ENCODE results near the gene HECW1.

Gene HECW1

DNA sequence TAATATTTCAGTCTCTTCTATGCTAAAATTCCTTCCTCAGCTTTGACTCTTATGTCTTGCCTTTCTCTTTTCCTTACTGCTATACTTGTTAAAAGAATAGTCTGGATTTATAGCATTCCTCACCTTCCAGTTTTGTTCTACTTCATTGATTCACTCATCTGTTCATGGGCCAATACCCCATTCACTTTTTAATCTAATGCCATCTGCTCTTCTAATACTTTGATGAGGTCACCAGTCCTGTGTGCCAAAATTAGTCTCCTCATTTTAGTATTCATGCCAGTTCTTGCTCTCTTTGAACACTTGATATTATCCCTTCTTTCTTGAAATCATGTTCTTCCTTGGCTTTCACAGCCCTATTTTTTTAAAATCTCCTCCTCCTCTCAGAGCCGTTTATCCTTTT lies 489.8 kb downstream of the HECW1 start:
- no peak for DNase-seq (ENCODE audit: low read depth in 3 of 3)

DNA sequence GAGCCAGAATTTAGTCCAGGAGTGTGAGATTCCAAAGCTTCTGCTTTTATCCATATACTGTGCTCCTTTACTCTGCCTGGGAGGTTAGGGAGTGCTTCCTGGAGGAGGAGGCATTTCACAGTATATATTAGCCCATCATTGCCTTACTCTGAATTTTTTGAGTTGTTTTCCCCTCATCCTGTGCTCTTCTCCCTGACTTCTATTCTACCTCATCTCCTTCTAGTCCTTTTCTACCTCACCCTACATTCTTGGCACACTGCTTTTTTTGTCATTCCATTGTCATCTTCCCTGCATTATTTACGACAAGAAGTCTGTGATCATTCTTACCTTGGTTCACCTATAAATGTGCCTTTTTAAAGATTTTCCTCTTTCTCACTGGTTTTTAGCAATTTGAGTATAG lies 491.8 kb downstream of the HECW1 start:
- no peak for DNase-seq (ENCODE audit: low read depth in 3 of 3)

DNA sequence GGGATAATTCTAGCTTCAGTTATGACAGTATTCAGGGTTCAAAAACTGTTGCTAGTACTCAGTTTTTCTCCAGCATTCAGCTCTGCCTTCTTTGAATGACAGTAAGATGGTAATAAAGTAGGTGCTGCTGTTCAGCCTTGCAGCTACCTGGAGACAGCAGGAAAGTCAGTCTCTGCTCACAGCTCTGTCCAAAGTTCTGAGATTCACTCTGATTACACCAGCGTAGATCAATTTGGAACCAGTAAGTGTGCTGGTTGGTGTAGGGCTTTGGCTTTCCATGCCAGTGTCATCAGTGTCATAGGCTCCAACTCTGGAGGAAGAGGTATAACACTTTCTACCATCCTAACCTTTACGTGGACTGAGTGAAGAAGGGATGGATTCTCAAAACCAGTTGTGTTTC lies 496.6 kb downstream of the HECW1 start:
- DNase-seq (ENCODE audit: low read depth in 3 of 3) = no peak

DNA sequence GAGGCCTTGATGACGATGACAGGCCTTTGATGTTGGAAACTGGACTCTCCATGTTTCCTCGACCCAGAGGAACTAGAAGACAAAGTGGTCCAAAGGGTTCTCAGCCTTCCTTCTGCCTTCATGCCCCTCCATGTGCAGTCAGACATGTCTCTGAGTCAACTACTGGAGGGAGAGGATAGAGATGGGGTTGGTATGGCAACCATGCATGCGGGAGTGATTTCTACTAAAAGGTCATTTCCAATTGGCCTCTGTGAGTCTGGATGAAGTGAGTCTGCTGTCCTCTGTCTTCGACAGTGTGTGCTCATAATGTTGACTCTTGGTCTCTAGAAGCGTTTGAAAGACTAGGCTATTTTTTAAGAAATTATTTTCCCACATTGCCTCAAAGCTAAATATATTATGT lies 499.7 kb downstream of the HECW1 start:
- DNase-seq (ENCODE audit: low read depth in 3 of 3) = no peak

DNA sequence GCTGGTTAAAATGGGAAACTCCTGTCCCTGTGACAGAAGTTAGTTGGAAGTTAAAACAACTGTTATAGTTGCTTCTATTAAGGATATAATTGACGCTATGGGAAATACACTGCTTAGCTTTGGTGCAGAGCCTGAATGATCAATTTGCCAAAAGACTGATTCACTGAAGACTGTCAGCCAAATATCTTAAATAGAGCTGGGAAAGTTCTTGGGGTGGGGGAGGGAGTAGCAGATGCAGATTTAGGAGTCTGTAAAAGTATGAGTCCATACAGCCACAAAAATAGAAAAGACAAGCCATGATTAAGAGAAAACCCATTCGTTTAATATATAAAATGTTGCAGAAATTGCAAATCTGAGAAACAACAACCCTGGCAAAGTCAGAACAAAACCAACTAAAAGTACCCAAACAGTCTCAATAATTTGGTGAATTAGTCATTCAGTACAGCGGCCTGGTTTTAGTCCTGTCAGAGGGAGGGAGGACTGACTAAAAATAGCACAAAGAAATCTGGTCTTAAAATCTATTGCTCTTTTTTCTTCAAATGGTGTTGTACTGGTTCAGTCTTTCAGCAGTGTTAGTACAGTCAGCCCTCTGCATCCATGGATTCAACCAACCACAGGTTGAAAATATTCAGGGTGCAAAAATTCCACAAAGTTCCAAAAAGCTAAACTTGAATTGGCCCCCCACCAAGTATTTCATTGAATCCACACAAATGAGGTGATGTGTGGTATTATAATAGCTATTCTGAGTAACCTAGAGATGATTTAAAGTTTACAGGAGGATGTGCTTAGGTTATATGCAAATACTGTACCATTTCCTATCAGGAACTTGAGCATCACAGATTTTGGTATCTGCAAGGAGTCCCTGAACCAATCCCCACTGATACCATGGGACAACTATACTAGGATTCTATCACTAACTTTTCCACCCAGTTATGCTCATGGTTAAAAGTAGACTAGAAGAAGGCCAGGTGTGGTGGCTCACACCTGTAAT lies 500.4 kb downstream of the HECW1 start:
- no peak for DNase-seq (ENCODE audit: low read depth in 3 of 3)
